ENCODE measurements around the gene QSOX1.

GRCh38 chr1:180143359-180143758, 11.3 kb upstream of the QSOX1 start:
- TF ChIP-seq CTCF (IDR thresholded peaks at IDR 0.05; ENCODE audit: insufficient read depth, low read length, poor library complexity, severe bottlenecking) (no peak), EZH2phosphoT487 (conservative IDR thresholded peaks at IDR 0.05; ENCODE audit: low read length) (no peak)

Measured in SU-DHL-6 (cell line).